H1 (cell line): ENCODE results near the gene SLC6A12. TPM values are rescaled to one million over a fixed set of nuclear protein-coding genes. Genes with fewer than 3 reads are reported as not detected.

Source experiments
- CTCF ChIA-PET: fragments of 300-600 bp; sonication (Branson Sonifier 250); formaldehyde crosslinking; loops from one replicate; lab custom pipeline; 2021; ENCODE audit not compliant: partially characterized antibody; lab: Charles Lee
- POLR2A ChIA-PET: fragments of 300-600 bp; sonication (Branson Sonifier 250); formaldehyde crosslinking; loops from one replicate; lab custom pipeline; 2021; ENCODE audit warnings: inconsistent platforms; ENCODE audit not compliant: partially characterized antibody; lab: Charles Lee
- DNase-seq, 2 experiments: peaks; one replicate each; pipeline versions ENCODE4 v3.0.0 to v3.0.0-alpha.2; 2010 to 2022; ENCODE audit warnings: low spot score in 2 of 2, low read depth in 1 of 2, mixed read lengths in 1 of 2
- FAIRE-seq: peaks from 2 replicates; lab custom pipeline; 2011; peaks lifted over from hg19 to GRCh38; lab: Jason Lieb, UNC
- H2AFZ ChIP-seq: 2 replicates; pipeline ENCODE4 v1.8.1; 2012; ENCODE audit warnings: low read length, inconsistent platforms
- H2AK5ac ChIP-seq: 2 replicates; pipeline ENCODE4 v1.6.1; 2013; ENCODE audit warnings: low read depth, low read length
- H2BK120ac ChIP-seq: replicated peaks from 2 replicates; pipeline ENCODE3; 2013; ENCODE audit warnings: low read depth, low read length, inconsistent platforms
- H2BK12ac ChIP-seq: 2 replicates; pipeline ENCODE4 v1.6.1; 2013; ENCODE audit warnings: low read depth, low read length
- H2BK15ac ChIP-seq: 2 replicates; pipeline ENCODE4 v1.6.1; 2013; ENCODE audit warnings: low read length
- H2BK20ac ChIP-seq: 2 replicates; pipeline ENCODE4 v1.6.1; 2013; ENCODE audit warnings: low read length
- H2BK5ac ChIP-seq: 2 replicates; pipeline ENCODE4 v1.6.1; 2013; ENCODE audit warnings: low read depth, low read length
- H3K14ac ChIP-seq: 2 replicates; pipeline ENCODE4 v1.6.1; 2013; ENCODE audit warnings: inconsistent platforms; ENCODE audit not compliant: insufficient read length
- H3K18ac ChIP-seq: 2 replicates; pipeline ENCODE4 v1.6.1; 2013; ENCODE audit warnings: low read length; ENCODE audit errors: extremely low read depth
- H3K23ac ChIP-seq: 2 replicates; pipeline ENCODE4 v1.6.1; 2013; ENCODE audit warnings: inconsistent platforms; ENCODE audit not compliant: insufficient read length
- H3K23me2 ChIP-seq: 2 replicates; pipeline ENCODE4 v1.6.1; 2013; ENCODE audit warnings: low read depth, low read length
- H3K27ac ChIP-seq: 2 replicates; pipeline ENCODE4 v1.6.1; 2011; ENCODE audit warnings: low read depth, low read length, inconsistent platforms
- H3K27me3 ChIP-seq, 4 experiments: replicated peaks in 1 of 4; 1 replicate in 1 of 4; 2 replicates in 3 of 4; pipeline versions ENCODE4 v1.6.1 to v1.8.1; 2011 to 2013; ENCODE audit warnings: low read length in 3 of 4, mild to moderate bottlenecking in 3 of 4, inconsistent platforms in 2 of 4, mixed read lengths in 2 of 4, moderate library complexity in 1 of 4; ENCODE audit not compliant: control insufficient read depth in 3 of 4, insufficient read depth in 3 of 4; ENCODE audit errors: extremely low read depth in 1 of 4
- H3K36me3 ChIP-seq, 4 experiments: 2 replicates each; pipeline versions ENCODE4 v1.6.1 to v1.8.1; 2011 to 2013; ENCODE audit warnings: mild to moderate bottlenecking in 4 of 4, low read length in 3 of 4, moderate library complexity in 2 of 4, control low read depth in 1 of 4, inconsistent platforms in 1 of 4; ENCODE audit not compliant: insufficient read depth in 4 of 4, control insufficient read depth in 2 of 4
- H3K4ac ChIP-seq: replicated peaks from 2 replicates; pipeline ENCODE3; 2013; ENCODE audit warnings: low read length, low read depth, mixed read lengths, inconsistent platforms; ENCODE audit not compliant: insufficient read length
- H3K4me1 ChIP-seq, 4 experiments: replicated peaks in 1 of 4; 1 replicate in 1 of 4; 2 replicates in 3 of 4; pipeline versions ENCODE4 v1.6.1 to v1.8.1; 2011 to 2013; ENCODE audit warnings: low read length in 3 of 4, inconsistent platforms in 2 of 4, mixed read lengths in 1 of 4; ENCODE audit not compliant: insufficient read depth in 4 of 4, control insufficient read depth in 3 of 4
- H3K4me2 ChIP-seq, 2 experiments: 2 replicates each; pipeline versions ENCODE4 v1.6.1 to v1.8.1; 2011 to 2013; ENCODE audit warnings: low read depth in 2 of 2, low read length in 2 of 2, control low read depth in 1 of 2, inconsistent platforms in 1 of 2, mild to moderate bottlenecking in 1 of 2; ENCODE audit not compliant: insufficient read depth in 1 of 2
- H3K4me3 ChIP-seq, 4 experiments: fragments of 200-600, 300-600 bp in 1 of 4; sonication (generic), shearing (Covaris generic), sonication (Bioruptor Twin) in 1 of 4; 2 replicates each; pipeline versions ENCODE4 v1.5.1 to v1.8.1; 2011 to 2016; ENCODE audit warnings: low read length in 4 of 4, low read depth in 3 of 4, control low read depth in 2 of 4, inconsistent platforms in 2 of 4, mild to moderate bottlenecking in 2 of 4, mixed read lengths in 1 of 4, moderate library complexity in 1 of 4; ENCODE audit not compliant: insufficient read depth in 2 of 4; ENCODE audit errors: extremely low read depth in 1 of 4
- H3K56ac ChIP-seq: replicated peaks from 2 replicates; pipeline ENCODE3; 2013; ENCODE audit warnings: low read depth, mild to moderate bottlenecking, mixed read lengths, low read length, inconsistent platforms; ENCODE audit not compliant: insufficient read length
- H3K79me1 ChIP-seq: 2 replicates; pipeline ENCODE4 v1.6.1; 2013; ENCODE audit warnings: low read depth, low read length, control low read depth
- H3K79me2 ChIP-seq, 2 experiments: 2 replicates each; pipeline versions ENCODE4 v1.6.1 to v1.8.1; 2012 to 2013; ENCODE audit warnings: low read length in 2 of 2, mild to moderate bottlenecking in 2 of 2, inconsistent platforms in 1 of 2; ENCODE audit not compliant: insufficient read depth in 2 of 2, control insufficient read depth in 1 of 2
- H3K9ac ChIP-seq, 4 experiments: replicated peaks in 1 of 4; 1 replicate in 1 of 4; 2 replicates in 3 of 4; pipeline versions ENCODE4 v1.6.1 to v1.8.1; 2011 to 2013; ENCODE audit warnings: low read depth in 3 of 4, low read length in 3 of 4, control low read depth in 2 of 4, mild to moderate bottlenecking in 2 of 4, moderate library complexity in 2 of 4, inconsistent platforms in 1 of 4; ENCODE audit errors: extremely low read depth in 1 of 4
- H3K9me3 ChIP-seq, 2 experiments: 2 replicates each; pipeline versions ENCODE4 v1.6.1 to v1.8.1; 2012 to 2013; ENCODE audit warnings: mild to moderate bottlenecking in 2 of 2, moderate library complexity in 2 of 2, control low read depth in 1 of 2, inconsistent platforms in 1 of 2, low read depth in 1 of 2, low read length in 1 of 2, mixed read lengths in 1 of 2; ENCODE audit not compliant: insufficient read depth in 2 of 2
- H4K20me1 ChIP-seq, 2 experiments: replicated peaks in 1 of 2; 2 replicates each; pipeline versions ENCODE3 to v1.8.1; 2011 to 2013; ENCODE audit warnings: inconsistent platforms in 2 of 2, low read length in 2 of 2, mild to moderate bottlenecking in 1 of 2; ENCODE audit not compliant: insufficient read depth in 2 of 2, control insufficient read depth in 1 of 2
- H4K5ac ChIP-seq: 2 replicates; pipeline ENCODE4 v1.6.1; 2013; ENCODE audit warnings: low read length, low read depth, mixed read lengths, inconsistent platforms; ENCODE audit not compliant: insufficient read length
- H4K8ac ChIP-seq: 2 replicates; pipeline ENCODE4 v1.8.0; 2013; ENCODE audit warnings: mild to moderate bottlenecking, moderate library complexity, low read length, inconsistent platforms; ENCODE audit not compliant: insufficient read depth; ENCODE audit errors: extremely low read depth
- H4K91ac ChIP-seq: replicated peaks from 2 replicates; pipeline ENCODE3; 2013; ENCODE audit warnings: low read length, mixed read lengths, inconsistent platforms; ENCODE audit not compliant: insufficient read length
- KDM1A ChIP-seq: fragments of 200-600, 300-600 bp; sonication (generic); IDR thresholded peaks from 2 replicates; pipeline ENCODE4 v1.7.1; 2016; ENCODE audit warnings: mild to moderate bottlenecking, low read length, borderline replicate concordance
- SIRT6 ChIP-seq: IDR thresholded peaks from one replicate; pipeline ENCODE4 v1.7.1; 2012; ENCODE audit warnings: low read length, inconsistent platforms
- TBP ChIP-seq: IDR thresholded peaks from 2 replicates; pipeline ENCODE4 v1.6.1; 2011; ENCODE audit warnings: low read depth, low read length, improper control_type of control experiment
- WGBS, 2 experiments: shearing (Covaris generic) in 1 of 2; methylation state at CpG; one replicate each; pipeline versions ENCODE4 v1.1.6 to v1.1.7; 2013 to 2015; ENCODE audit warnings: low lambda C conversion rate in 2 of 2, mixed read lengths in 2 of 2, inconsistent platforms in 1 of 2, low coverage in 1 of 2, missing lambda C conversion rate in 1 of 2; ENCODE audit not compliant: insufficient replicate concordance in 2 of 2, insufficient coverage in 1 of 2, insufficient read length in 1 of 2; ENCODE audit errors: extremely low coverage in 1 of 2, missing lambda C conversion rate in 1 of 2; 5-methylcytosine and 5-hydroxymethylcytosine counted together
- polyA plus RNA-seq, 7 experiments: library from polyadenylated mRNA; depleted of rRNA in 3 of 7; stranded (reverse) in 5 of 7; unstranded in 2 of 7; fragments of >200 nt in 5 of 7; fragments of 200-250 nt in 2 of 7; gene quantifications; 1 replicate in 5 of 7; 2 replicates in 1 of 7; 4 replicates in 1 of 7; pipeline versions ENCODE4 v1.2.1 to v1.2.3, GENCODE V29; 2011 to 2013; ENCODE audit warnings: missing spikeins in 2 of 7, mixed read lengths in 2 of 7
- total RNA-seq: library from RNA; stranded (reverse); fragmentation: NEBNext Ultra II Directional; extraction: Animal tissue kit (Norgen Biotek cat#: 25700); gene quantifications from 2 replicates; pipeline ENCODE4 v1.2.1, GENCODE V29; 2021

SLC6A12 gene
- total and polyA plus RNA-seq, 2 of the 8 experiments (the other 6 are each of a cell fraction or from before 2014, with no cell fraction given), result 0.70 to 1.1 TPM

DNA sequence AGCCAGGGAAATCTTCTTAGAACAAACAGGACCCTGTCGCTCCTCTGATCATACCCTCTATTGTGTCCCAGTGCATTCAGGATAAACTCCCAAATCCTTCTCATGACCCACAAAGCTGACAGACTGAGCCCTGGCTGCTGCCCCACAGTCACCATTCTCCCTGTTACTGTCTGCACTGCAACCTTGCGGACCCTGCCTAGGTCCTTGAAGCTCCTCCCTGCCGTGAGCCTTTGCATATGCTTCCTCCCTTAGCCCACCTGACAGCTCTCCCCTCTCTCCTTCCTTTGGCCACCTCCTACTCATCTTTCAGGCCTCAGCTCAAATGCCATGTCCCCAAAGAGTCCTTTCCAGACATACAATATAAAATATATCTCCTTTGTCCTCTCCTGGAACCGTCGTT is 62.4 kb downstream of the SLC6A12 start:
- DNase-seq, result no peak
- no peak overlapping the region for H3K18ac ChIP-seq
- no peak overlapping the region for H3K27ac ChIP-seq
- H2BK20ac ChIP-seq, result no peak overlapping the region; the same call in 1 of the 2 replicates
- no peak overlapping the region for H2BK15ac ChIP-seq
- H2AK5ac ChIP-seq, result no peak overlapping the region
- no peak overlapping the region for H3K23ac ChIP-seq
- no peak overlapping the region for H2BK120ac ChIP-seq
- no peak overlapping the region for H4K91ac ChIP-seq
- H2BK12ac ChIP-seq, result no peak overlapping the region
- no peak overlapping the region for H3K4ac ChIP-seq
- H4K20me1 ChIP-seq, result no peaks in the 10 kb centered on the region
- peaks cover 0 to 11% (median 2%) of the 10 kb centered on the region in 4 experiments; a peak in 5 of 7 replicates for H3K4me1 ChIP-seq
- H3K4me2 ChIP-seq, result no peak overlapping the region
- WGBS, 2 experiments, result 74% methylated on average over 5 of the region's 5 CpGs; no CpG with 5 or more reads in 1 of the 2 experiments
- no peaks in the 10 kb centered on the region for H3K23me2 ChIP-seq
- CTCF ChIA-PET, result interaction anchor here (0.6 to 8.0 kb wide), 16 partner anchors 10 to 72 kb away, joined by 3 to 51 read pairs (median 6); no protein-coding TSS in a partner anchor
- H3K36me3 ChIP-seq, result no peaks in the 10 kb centered on the region
- H3K14ac ChIP-seq, result no peak overlapping the region
- H2BK5ac ChIP-seq, result no peak overlapping the region
- H3K79me1 ChIP-seq, result no peaks in the 10 kb centered on the region
- no peak overlapping the region for H3K9ac ChIP-seq
- no peaks in the 10 kb centered on the region for H3K9me3 ChIP-seq
- no peaks in the 10 kb centered on the region for H3K79me2 ChIP-seq
- H3K56ac ChIP-seq, result no peak overlapping the region
- POLR2A ChIA-PET, result interaction anchor here (0.7 to 0.9 kb wide), 3 partner anchors 9 to 21 kb away, joined by 3 read pairs; no protein-coding TSS in a partner anchor
- no peak overlapping the region for H4K5ac ChIP-seq
- TF ChIP-seq TBP (peak; percentile 63), KDM1A (no peak), SIRT6 (no peak)
- H3K4me3 ChIP-seq, result no peak overlapping the region
- no peak overlapping the region for H2AFZ ChIP-seq
- no peaks in the 10 kb centered on the region for H3K27me3 ChIP-seq
- FAIRE-seq, result no peak
- H4K8ac ChIP-seq, result no peak overlapping the region
